GM19372 (cell line): ENCODE data around the gene COMMD7.
"Not testable (repeated sequence)": the region's sequence is repeated elsewhere in the genome, so short reads cannot be mapped to it uniquely, and the experiment has no call there.

ENCODE experiments used
- ATAC-seq: cut with Tn5 transposase; IDR thresholded peaks from one replicate; pipeline ENCODE4 v1.9.1; 2021; ENCODE audit warnings: mild to moderate bottlenecking, low read depth, moderate library complexity; ENCODE audit not compliant: unreplicated experiment

Gene COMMD7

GRCh38 chr20:32737371-32738223, 5.7 kb downstream of the COMMD7 start:
- ATAC-seq, result no peak

- no peak for ATAC-seq
These were observed 11.4 kb downstream of the COMMD7 start for GRCh38 chr20:32731882-32732266.

GRCh38 chr20:32729334-32729733, 13.9 kb downstream of the COMMD7 start:
- ATAC-seq, result not testable (repeated sequence)

- ATAC-seq, result not testable (repeated sequence)
These were observed 14.8 kb downstream of the COMMD7 start for GRCh38 chr20:32728435-32728834.

- ATAC-seq, result no peak
These were observed 15.6 kb downstream of the COMMD7 start for GRCh38 chr20:32727683-32728082.

GRCh38 chr20:32718749-32719348, 24.4 kb downstream of the COMMD7 start:
- ATAC-seq, result no peak

- no peak for ATAC-seq
These were observed 31.9 kb downstream of the COMMD7 start for GRCh38 chr20:32711346-32711745.

- ATAC-seq, result no peak
These were observed 33.6 kb downstream of the COMMD7 start for GRCh38 chr20:32709632-32710121.

GRCh38 chr20:32709029-32709631, 34.1 kb downstream of the COMMD7 start:
- ATAC-seq, result not testable (repeated sequence)

- ATAC-seq, result no peak
These were observed 35.3 kb downstream of the COMMD7 start for GRCh38 chr20:32707691-32708581.

GRCh38 chr20:32706486-32706885, 36.8 kb downstream of the COMMD7 start:
- no peak for ATAC-seq

GRCh38 chr20:32702706-32703425, 40.4 kb downstream of the COMMD7 start:
- no peak for ATAC-seq

- no peak for ATAC-seq
These were observed 45.7 kb downstream of the COMMD7 start for GRCh38 chr20:32697608-32698007.

GRCh38 chr20:32695089-32695488, 48.2 kb downstream of the COMMD7 start:
- no peak for ATAC-seq

- ATAC-seq, result not testable (repeated sequence)
These were observed 54.3 kb downstream of the COMMD7 start for GRCh38 chr20:32688966-32689365.

- no peak for ATAC-seq
These were observed 56.1 kb downstream of the COMMD7 start for GRCh38 chr20:32687180-32687532.

- ATAC-seq, result no peak
These were observed 56.6 kb downstream of the COMMD7 start for GRCh38 chr20:32686530-32687179.

GRCh38 chr20:32685541-32686529, 57.4 kb downstream of the COMMD7 start:
- ATAC-seq, result no peak
